RWPE1 (cell line): Measurements from ENCODE around the gene ZBTB47.

Source experiments
- CTCF ChIA-PET: fragments of 350-600 bp; sonication (Branson Sonifier 250); formaldehyde crosslinking; extraction: SDS; loops from one replicate; lab custom pipeline; 2021; lab: Yijun Ruan, JAX
- POLR2A ChIA-PET: fragments of 400-600 bp; formaldehyde crosslinking; extraction: SDS; loops from one replicate; lab custom pipeline; 2020; ENCODE audit warnings: antibody characterized with exemption; ENCODE audit not compliant: low non-redundant PET; lab: Yijun Ruan, JAX
- DNase-seq: peaks from one replicate; pipeline ENCODE4 v3.0.0; 2012; ENCODE audit warnings: low spot score
- H3K27ac ChIP-seq: fragments of 450-650 bp; 2 replicates; pipeline ENCODE4 v1.5.1; 2017
- TF ChIP-seq, protein P1 (sequence below): fragments of 450-650 bp; conservative IDR thresholded peaks from 2 replicates; pipeline ENCODE4 v1.5.1; 2017; ENCODE audit warnings: low read depth, mild to moderate bottlenecking

The ZBTB47 gene

DNA sequence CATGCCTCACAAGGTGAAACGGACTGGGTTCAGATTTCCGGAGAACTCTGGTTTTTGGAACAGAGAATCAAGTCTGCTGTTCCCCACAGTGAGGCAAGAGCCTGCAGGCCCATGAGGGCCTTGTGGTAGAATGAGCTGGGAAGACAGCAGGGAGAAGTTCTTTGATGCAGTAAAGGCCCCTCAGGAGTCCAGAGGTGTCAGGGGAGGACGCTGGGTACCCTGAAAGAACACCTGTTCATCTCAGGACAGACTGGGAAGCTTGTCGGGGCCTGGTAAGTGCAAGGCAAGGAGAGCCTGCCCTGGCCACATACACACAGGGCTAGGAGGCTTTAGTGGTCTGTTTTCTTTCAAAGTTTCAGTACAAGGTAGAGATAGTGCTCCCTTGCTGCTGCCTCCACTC, 3.7 kb upstream of the ZBTB47 start:
- H3K27ac ChIP-seq, result peak overlapping the region; percentile 86
- CTCF ChIA-PET, result interaction anchor here (0.6 kb wide), 1 partner anchor 95 kb away, joined by 3 read pairs; no protein-coding TSS in a partner anchor
- TF ChIP-seq, protein P1, sequence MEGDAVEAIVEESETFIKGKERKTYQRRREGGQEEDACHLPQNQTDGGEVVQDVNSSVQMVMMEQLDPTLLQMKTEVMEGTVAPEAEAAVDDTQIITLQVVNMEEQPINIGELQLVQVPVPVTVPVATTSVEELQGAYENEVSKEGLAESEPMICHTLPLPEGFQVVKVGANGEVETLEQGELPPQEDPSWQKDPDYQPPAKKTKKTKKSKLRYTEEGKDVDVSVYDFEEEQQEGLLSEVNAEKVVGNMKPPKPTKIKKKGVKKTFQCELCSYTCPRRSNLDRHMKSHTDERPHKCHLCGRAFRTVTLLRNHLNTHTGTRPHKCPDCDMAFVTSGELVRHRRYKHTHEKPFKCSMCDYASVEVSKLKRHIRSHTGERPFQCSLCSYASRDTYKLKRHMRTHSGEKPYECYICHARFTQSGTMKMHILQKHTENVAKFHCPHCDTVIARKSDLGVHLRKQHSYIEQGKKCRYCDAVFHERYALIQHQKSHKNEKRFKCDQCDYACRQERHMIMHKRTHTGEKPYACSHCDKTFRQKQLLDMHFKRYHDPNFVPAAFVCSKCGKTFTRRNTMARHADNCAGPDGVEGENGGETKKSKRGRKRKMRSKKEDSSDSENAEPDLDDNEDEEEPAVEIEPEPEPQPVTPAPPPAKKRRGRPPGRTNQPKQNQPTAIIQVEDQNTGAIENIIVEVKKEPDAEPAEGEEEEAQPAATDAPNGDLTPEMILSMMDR, result no peak
- DNase-seq, result no peak
- POLR2A ChIA-PET, result no interaction called here

DNA sequence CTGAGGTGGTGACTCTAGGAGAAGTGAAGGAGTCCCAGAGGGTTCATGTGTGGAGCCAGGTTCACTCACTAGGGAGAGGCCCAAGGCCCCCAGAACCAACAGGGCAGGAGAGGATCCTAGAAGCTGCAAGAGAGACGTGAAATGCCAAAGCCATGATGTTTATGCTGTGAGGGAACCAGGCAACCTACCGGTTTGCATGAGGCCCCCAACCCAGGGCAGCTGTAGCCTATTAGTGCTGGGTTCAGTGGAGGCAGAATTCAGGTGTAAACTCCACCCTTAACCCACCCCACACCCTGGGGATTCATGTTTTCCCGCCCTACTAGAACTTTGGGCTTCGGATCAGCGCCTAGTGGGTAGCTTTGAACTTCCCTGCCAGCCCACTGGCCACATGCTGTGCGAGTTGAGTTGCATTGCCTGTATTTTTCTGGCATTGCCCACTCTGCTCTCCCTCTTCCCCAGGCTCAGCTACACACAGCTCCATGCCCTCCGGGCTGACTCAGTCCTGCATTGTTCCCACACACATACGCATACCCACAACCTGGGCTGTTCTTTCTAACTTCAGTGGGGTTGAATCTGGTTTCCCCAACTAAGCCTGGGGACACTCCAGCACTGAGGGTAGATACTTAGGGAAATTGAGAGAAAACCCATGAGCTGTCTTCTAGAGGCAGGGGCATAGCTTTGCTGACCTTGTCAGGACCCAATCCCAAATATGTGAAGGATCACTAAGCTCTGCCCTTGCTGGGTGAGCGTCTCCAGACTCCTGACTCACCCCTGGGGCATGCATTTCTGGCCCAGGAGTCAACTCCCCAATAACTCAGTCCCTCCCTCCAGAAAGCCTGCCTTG, 2.0 kb upstream of the ZBTB47 start:
- peak overlapping the region; percentile 86 for H3K27ac ChIP-seq
- ChIA-PET POLR2A (no interaction called here), CTCF (interaction anchor here (0.8 kb wide), 1 partner anchor 93 kb away, joined by 3 read pairs; no protein-coding TSS in a partner anchor)
- TF ChIP-seq, protein P1, result no peak
- DNase-seq, result peak; percentile 47

DNA sequence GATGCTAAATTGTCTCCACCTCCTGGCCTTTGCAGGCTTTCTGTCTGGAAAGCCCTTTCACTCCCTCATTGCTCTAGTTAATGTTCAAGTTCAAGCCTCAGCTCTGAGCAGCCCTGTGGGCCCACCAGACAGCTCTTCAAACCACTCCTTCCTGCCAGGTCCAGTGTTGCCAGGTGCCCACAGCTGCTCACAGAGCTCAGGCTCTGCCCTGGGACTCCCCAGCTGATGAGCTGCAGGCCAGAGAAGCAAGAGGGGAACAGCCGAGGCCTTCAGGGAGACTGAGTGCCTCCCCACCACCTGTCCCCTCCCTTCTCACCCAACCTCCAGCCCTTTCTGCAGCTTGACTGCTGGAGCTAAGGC, 1.3 kb upstream of the ZBTB47 start:
- no peak for DNase-seq
- H3K27ac ChIP-seq, result peak overlapping the region; percentile 86
- CTCF ChIA-PET, result interaction anchor here (0.7 kb wide), 1 partner anchor 92 kb away, joined by 5 read pairs; no protein-coding TSS in a partner anchor
- POLR2A ChIA-PET, result interaction anchor here (0.7 kb wide), 1 partner anchor 52 kb away, joined by 3 read pairs; the partner anchor contains the start of gene NKTR
- TF ChIP-seq, protein P1, result no peak

DNA sequence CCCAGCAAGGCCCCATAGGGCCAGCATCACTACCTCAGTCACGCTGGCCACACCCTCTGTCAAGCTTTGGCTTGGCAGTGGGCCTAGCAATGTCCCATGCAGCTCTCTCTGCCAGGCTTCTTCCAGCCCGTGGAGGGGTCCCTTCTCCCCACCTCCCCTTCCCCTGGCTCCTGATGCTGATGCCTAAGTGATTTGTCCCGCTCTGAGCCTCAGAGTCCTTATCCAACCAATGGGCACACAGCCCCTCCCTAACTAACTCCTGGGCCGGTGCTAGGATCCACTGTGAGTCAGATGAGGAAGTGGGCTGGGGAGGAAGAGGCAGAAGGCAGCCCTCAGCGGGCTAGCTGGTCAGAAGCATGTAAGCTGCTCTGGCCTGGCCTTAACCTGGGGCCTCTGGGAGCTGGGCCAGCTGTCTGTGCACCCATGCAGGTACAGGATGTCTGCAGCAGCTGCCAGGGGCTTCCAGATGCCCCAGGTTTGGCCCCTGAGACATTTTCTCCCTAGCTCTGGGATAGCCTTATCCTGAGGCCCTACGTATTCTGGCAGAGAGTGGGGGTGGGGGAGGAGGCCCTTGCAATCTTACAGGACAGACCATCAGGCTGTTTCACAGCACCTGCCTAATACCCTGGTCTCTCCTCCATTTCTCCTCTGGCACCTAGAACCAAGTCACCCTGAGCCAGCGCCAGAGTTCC, 740 bp upstream of the ZBTB47 start:
- DNase-seq, result peak; percentile 68
- CTCF ChIA-PET, result interaction anchor here (0.7 kb wide), 1 partner anchor 91 kb away, joined by 5 read pairs; no protein-coding TSS in a partner anchor
- peak overlapping the region; percentile 86 for H3K27ac ChIP-seq
- POLR2A ChIA-PET, result interaction anchor here (0.6 to 0.7 kb wide), 2 partner anchors 53 to 93 kb away, joined by 3 read pairs; partner anchors contain the start of gene NKTR
- TF ChIP-seq, protein P1, result no peak

DNA sequence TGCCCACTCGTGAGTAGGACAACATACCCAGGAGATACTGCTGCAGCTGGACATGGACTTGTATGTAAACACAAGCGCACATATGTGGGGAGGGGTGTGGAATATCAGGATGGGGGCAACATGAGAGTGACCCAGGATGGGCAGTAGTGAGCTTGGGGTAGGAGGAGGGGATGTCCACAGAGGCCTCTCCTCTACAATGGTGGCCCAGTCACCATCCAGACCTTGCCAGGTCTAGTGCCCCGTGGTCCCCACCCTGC, 266 bp upstream of the ZBTB47 start:
- TF ChIP-seq, protein P1, result no peak
- peak overlapping the region; percentile 86 for H3K27ac ChIP-seq
- POLR2A ChIA-PET, result no interaction called here
- no peak for DNase-seq
- CTCF ChIA-PET, result no interaction called here
